ENCODE measurements around the gene OR2V2. TPM values are rescaled to one million over a fixed set of nuclear protein-coding genes. Genes with fewer than 3 reads are reported as not detected.
"Not testable (repeated sequence)": the region's sequence is repeated elsewhere in the genome, so short reads cannot be mapped to it uniquely, and the experiment has no call there.

The OR2V2 gene
- total RNA-seq, 1 experiment from 2014 or later = not detected

DNA sequence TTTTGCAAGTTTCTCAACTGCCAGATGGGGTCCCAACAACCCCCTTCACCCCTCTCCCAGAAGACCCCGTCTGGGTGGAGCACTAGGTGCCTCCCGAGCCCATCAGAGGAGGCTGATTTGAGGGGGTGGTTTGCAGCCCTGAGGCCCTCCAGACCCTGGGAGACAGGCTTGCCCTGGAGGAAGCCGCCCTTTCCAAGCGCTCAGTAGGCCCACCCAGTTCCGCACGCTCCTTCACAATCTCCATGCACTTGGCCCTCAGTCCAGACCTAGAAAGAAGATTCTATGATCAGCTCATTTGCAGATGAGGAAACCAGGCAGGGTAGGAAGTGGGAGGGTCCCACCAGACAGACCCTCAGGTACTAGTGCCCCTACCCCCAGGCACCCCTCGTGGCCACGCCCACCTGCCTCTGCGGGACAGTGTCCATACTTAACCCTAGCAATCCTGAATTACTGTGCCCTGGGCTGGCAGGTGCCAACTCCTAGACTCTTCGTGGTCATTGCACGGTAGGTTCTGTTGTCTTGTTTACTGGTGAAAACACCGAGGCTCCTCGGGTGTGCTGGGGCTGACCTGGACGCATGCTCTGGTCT, 38.7 kb upstream of the OR2V2 start:
- Histone ChIP-seq H3K27me3 (ENCODE audit: control insufficient read depth, insufficient read depth, low read length) (peaks cover 15% of the 10 kb centered on the region), H3K36me3 (replicated peaks; ENCODE audit: control insufficient read depth, insufficient read depth, low read length) (no peaks in the 10 kb centered on the region), H3K4me3 (ENCODE audit: insufficient read depth, low read depth, low read length) (no peak overlapping the region)
- no peak for DNase-seq

DNA sequence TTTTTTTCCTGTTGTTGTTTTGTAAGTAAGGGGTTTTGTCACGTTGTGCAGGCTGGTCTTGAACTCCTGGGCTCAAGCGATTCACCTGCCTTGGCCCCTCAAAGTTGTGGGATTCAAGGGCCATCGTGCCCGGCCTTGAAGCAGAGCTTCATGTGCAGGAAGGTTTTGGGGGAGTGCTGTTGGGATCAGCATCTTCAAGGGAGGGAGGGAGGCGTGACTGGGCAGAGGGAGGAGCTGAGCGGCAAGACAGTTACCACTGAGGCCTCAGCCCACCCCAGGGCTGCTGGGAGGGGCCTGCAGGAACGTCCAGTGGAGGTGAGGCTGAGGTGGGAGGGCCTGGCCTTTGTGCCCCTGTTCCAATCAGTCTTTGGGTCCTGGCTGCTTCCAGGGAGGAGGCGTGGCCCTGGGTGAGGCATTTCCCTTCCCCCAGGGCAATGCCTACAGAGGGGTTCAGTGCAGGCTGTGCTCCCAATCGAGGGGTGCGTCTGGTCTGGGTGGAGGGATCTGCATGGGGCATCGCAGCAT, 37.8 kb upstream of the OR2V2 start:
- Histone ChIP-seq H3K4me3 (ENCODE audit: insufficient read depth, low read depth, low read length) (no peak overlapping the region), H3K27me3 (ENCODE audit: control insufficient read depth, insufficient read depth, low read length) (peaks cover 15% of the 10 kb centered on the region), H3K36me3 (replicated peaks; ENCODE audit: control insufficient read depth, insufficient read depth, low read length) (no peaks in the 10 kb centered on the region)
- peak; percentile 80 for DNase-seq

DNA sequence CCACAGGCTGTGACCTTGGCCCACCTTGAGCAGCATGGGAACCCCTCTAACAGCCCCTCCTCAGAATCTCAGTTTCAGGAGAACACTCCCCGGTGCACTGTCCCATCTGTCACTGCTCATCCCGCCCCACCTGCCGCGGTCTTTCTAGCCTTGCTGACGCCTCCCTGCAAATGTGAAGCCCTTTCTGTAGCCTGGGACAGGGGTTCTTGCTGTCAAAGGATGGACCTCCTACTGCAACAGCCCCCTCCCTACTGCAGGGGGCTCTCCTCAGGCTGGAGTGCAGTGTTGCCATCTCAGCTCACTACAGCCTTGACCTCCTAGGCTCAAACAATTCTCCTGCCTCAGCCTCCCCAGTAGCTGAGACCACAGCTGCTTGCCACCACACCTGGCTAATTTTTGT, 36.4 kb upstream of the OR2V2 start:
- H3K4me3 ChIP-seq (ENCODE audit: insufficient read depth, low read depth, low read length) = no peak overlapping the region

DNA sequence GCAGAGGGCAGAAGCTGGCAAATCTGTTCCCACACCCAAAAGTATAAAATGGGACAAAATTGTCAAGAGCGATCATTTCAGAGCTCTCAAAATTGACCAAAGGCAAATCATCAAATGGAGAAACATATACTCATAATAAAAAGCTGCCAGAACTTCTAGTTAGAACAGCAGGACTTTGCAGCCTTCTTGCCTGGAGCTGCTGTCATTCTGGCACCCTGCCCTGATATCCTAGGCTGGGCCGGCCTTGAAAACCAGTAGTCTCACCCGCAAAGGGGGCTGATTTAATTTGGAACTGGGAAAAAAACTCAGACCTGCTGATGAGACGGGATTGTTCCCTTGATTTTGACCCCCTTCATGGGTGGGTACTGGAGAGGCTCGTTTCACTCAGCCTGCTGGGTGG, 34.9 kb upstream of the OR2V2 start:
- peaks cover 24% of the 10 kb centered on the region for H3K27me3 ChIP-seq (ENCODE audit: control insufficient read depth, insufficient read depth, low read length)
- H3K36me3 ChIP-seq (replicated peaks; ENCODE audit: control insufficient read depth, insufficient read depth, low read length) = no peaks in the 10 kb centered on the region
- H3K4me3 ChIP-seq (ENCODE audit: insufficient read depth, low read depth, low read length) = no peak overlapping the region
- no peak for DNase-seq

More for the DNA sequence above, 36.4 kb upstream of the OR2V2 start:
- Histone ChIP-seq H3K27me3 (ENCODE audit: control insufficient read depth, insufficient read depth, low read length) (peaks cover 21% of the 10 kb centered on the region), H3K36me3 (replicated peaks; ENCODE audit: control insufficient read depth, insufficient read depth, low read length) (no peaks in the 10 kb centered on the region)
- peak; percentile 54 for DNase-seq

DNA sequence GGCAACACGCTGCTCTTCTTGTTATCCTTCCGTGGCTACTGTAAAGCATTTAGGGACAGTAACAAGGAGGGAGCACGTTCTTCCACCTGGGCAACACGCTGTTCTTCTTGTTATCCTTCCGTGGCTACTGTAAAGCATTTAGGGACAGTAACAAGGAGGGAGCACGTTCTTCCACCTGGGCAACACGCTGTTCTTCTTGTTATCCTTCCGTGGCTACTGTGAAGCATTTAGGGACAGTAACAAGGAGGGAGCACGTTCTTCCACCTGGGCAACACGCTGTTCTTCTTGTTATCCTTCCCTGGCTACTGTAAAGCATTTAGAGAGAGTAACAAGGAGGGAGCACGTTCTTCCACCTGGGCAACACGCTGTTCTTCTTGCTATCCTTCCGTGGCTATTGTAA, 33.8 kb upstream of the OR2V2 start:
- H3K4me3 ChIP-seq (ENCODE audit: insufficient read depth, low read depth, low read length); DNase-seq; H3K36me3 ChIP-seq (replicated peaks; ENCODE audit: control insufficient read depth, insufficient read depth, low read length): not testable (repeated sequence)
- peaks cover 24% of the 10 kb centered on the region for H3K27me3 ChIP-seq (ENCODE audit: control insufficient read depth, insufficient read depth, low read length)

DNA sequence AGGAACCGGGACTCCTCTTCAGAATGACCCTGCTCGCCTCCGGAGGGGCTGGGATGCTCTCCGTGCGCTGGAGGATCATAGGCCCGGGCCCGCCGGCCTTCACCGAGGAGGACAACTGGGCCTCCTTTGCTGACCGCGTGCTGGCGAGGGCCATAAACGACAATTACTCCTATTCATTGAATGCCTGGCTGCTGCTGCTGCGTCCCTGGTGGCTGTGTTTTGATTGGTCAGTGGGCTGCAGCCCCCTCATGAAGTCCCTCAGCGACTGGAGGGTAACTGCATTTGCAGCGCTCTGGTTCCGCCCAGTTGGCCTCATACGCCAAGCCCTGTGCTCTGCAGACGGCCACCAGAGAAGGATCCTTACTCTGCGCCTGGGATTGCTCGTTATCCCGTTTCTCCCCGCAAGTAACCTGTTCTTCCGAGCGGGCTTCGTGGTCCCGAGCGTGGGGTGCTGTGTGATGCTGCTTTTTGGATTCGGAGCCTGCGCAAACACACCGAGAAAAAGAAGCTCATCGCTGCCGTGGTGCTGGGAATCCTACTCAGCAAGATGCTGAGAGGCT, 33.0 kb upstream of the OR2V2 start:
- DNase-seq = peak; percentile 65
- Histone ChIP-seq H3K36me3 (replicated peaks; ENCODE audit: control insufficient read depth, insufficient read depth, low read length) (no peaks in the 10 kb centered on the region), H3K4me3 (ENCODE audit: insufficient read depth, low read depth, low read length) (peak overlapping the region; percentile 24; the same call in 1 of the 2 replicates), H3K27me3 (ENCODE audit: control insufficient read depth, insufficient read depth, low read length) (peaks cover 24% of the 10 kb centered on the region)

DNA sequence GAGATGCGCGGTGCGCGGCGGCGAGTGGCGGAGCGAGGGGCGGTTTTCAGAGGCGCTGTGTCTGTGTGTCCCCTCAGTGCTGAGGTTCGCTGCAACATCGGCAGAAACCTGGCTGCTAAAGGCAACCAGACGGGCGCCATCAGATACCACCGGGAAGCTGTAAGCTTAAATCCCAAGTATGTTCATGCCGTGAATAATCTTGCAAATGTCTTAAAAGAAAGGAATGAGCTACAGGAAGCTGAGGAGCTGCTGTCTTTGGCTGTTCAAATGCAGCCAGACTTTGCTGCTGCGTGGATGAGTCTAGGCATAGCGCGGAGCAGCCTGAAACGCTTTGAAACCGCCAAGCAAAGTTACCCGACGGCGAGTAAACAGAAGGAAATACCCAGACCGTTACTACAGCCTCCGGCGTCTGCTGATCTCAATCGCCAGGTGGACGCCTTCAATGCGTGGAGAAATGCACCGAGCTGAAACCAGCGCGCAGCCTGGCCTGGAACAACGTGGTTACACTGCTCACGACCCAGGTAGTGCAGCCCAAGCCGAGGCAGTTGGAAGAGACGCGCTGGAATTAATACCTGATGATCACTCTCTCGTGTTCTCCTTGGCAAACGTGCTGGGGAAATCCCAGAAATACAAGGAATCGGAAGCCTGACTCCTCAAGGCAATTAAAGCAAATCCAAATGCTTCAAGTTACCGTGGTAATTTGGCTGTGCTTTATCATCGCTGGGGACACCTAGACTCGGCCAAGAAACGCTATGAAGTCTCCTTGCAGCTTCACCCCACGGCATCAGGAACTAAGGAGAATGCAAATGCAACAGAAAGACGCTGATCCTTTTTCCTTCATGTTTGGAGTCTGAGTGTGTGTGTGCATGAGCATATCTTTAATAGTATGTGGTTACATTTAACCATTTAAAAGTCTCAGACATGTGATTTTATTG, 32.3 kb upstream of the OR2V2 start:
- H3K36me3 ChIP-seq (replicated peaks; ENCODE audit: control insufficient read depth, insufficient read depth, low read length) = no peaks in the 10 kb centered on the region
- peak overlapping the region; percentile 24; the same call in 1 of the 2 replicates for H3K4me3 ChIP-seq (ENCODE audit: insufficient read depth, low read depth, low read length)
- peak; percentile 74 for DNase-seq
- peaks cover 24% of the 10 kb centered on the region for H3K27me3 ChIP-seq (ENCODE audit: control insufficient read depth, insufficient read depth, low read length)

DNA sequence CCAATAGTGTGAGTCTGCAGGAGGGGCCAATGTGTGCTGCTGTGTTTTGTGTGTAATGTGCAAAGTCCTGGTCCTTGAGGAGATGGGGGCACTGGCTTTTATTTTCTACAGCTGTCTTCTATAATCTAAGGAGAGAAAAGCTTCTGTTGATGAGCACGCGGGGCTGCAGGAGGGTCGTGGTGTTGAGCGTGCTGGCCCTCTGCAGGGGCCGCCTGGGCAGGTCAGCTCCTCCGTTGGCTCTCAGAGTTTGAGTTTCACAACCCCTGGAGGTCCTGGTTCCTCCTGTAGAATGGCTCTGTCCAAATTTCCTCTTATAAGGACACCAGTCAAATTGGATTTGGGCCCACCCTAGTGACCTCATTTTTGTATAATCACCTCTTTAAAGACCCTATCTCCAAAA, 29.0 kb upstream of the OR2V2 start:
- Histone ChIP-seq H3K36me3 (replicated peaks; ENCODE audit: control insufficient read depth, insufficient read depth, low read length) (no peaks in the 10 kb centered on the region), H3K27me3 (ENCODE audit: control insufficient read depth, insufficient read depth, low read length) (peaks cover 24% of the 10 kb centered on the region), H3K4me3 (ENCODE audit: insufficient read depth, low read depth, low read length) (no peak overlapping the region)
- no peak for DNase-seq

DNA sequence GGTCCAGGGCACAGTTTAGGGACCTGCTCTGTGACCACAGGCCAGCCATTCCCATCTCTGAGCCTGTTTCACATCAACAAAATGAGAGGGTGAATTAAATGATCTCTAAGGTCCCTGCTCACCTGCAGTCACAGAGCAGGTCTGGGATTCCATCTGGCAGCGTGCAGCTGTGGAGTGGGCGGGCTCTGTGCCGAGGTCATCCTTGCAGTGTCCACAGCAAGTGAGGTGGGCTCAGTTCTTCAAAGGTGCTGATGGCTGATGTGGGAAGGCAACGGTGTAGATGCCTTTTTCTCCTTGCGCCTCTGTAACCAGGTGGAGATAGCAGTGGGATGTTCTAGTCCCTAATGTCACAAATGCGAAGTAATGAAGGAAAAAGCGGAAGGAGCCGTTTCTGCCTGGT, 28.3 kb upstream of the OR2V2 start:
- Histone ChIP-seq H3K36me3 (replicated peaks; ENCODE audit: control insufficient read depth, insufficient read depth, low read length) (no peaks in the 10 kb centered on the region), H3K27me3 (ENCODE audit: control insufficient read depth, insufficient read depth, low read length) (peaks cover 22% of the 10 kb centered on the region), H3K4me3 (ENCODE audit: insufficient read depth, low read depth, low read length) (no peak overlapping the region)
- DNase-seq = no peak

DNA sequence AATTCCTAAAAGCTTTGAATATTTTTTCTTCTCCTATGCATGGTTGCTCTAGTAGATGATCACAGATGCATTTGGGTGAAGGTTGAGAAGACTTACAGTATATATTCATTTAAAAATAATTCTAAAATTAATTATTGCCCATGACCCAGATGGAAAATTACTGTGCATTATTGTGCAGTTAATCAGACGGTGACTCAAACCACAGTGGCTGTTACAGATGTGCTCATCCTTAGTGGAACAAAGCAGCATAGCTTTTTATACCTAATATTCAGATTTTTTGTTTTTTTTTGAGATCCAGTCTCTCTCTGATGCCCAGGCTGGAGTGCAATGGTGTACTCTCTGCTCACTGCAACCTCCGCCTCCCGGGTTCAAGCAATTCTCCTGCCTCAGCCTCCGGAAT, 27.1 kb upstream of the OR2V2 start:
- DNase-seq = no peak
- Histone ChIP-seq H3K36me3 (replicated peaks; ENCODE audit: control insufficient read depth, insufficient read depth, low read length) (no peaks in the 10 kb centered on the region), H3K27me3 (ENCODE audit: control insufficient read depth, insufficient read depth, low read length) (peaks cover 10% of the 10 kb centered on the region; the same call in 1 of the 2 replicates), H3K4me3 (ENCODE audit: insufficient read depth, low read depth, low read length) (no peak overlapping the region)

DNA sequence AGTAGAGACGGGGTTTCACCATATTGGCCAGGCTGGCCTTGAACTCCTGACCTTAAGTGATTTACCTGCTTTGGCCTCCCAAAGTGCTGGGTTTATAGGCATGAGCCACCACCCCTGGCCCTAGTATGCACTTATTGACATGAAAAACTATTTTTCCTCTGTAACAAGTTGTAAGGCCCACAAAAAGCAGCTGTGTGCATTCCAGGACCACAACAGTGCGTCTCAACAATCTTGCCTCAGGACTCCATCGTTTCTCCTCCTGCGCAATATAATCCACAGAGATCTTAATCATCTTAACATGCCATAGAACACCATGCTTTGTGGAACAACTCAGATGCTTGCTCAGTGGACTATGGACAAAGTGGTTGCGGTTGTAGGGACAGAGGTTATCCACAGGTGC, 26.6 kb upstream of the OR2V2 start:
- Histone ChIP-seq H3K4me3 (ENCODE audit: insufficient read depth, low read depth, low read length) (no peak overlapping the region), H3K36me3 (replicated peaks; ENCODE audit: control insufficient read depth, insufficient read depth, low read length) (no peaks in the 10 kb centered on the region), H3K27me3 (ENCODE audit: control insufficient read depth, insufficient read depth, low read length) (peaks cover 5% of the 10 kb centered on the region; the same call in 1 of the 2 replicates)
- no peak for DNase-seq

DNA sequence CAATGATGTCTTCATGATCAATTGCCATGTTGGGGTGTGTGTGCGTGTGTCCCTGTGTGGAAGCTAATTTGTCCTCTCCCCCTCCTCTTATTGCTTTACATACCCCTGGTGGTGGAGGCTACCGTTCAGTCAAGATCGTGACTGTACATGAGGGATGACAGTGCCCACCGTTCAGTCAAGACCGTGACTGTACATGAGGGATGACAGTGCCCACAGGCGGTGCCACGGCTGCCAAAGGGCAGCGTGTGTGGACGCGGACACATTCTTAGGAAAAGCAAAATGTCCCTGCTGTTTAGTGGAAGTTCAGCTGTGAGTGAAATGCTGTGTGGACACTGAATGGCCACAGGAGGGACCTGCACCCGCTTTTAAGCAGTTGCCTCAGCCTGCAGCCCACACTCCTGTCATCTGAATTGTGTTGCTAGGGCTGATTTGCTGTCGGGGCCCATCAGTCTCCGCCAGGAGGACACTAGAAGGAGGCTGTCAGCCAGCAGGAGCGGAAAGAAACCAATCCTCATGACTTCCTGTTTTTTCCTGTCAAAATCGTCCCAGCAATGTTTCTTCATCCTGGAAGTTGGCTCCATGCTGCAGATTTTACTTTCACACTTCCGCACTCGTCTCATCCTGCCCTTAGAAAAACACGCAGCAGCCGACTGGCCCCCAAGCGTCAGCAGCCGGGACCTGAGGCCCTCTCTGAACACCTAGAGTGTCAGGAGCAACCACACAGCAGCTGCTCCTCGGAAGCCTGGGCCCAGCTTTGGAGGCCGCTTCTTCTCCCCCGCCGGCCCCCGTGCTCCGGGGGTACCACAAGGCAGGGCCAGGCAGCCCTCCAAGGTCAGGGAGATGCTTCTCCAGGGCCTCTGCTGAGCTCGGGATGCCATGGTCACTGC, 25.5 kb upstream of the OR2V2 start:
- Histone ChIP-seq H3K4me3 (ENCODE audit: insufficient read depth, low read depth, low read length) (no peak overlapping the region), H3K27me3 (ENCODE audit: control insufficient read depth, insufficient read depth, low read length) (no peaks in the 10 kb centered on the region; the same call in 1 of the 2 replicates), H3K36me3 (replicated peaks; ENCODE audit: control insufficient read depth, insufficient read depth, low read length) (no peaks in the 10 kb centered on the region)
- DNase-seq = peak; percentile 74

DNA sequence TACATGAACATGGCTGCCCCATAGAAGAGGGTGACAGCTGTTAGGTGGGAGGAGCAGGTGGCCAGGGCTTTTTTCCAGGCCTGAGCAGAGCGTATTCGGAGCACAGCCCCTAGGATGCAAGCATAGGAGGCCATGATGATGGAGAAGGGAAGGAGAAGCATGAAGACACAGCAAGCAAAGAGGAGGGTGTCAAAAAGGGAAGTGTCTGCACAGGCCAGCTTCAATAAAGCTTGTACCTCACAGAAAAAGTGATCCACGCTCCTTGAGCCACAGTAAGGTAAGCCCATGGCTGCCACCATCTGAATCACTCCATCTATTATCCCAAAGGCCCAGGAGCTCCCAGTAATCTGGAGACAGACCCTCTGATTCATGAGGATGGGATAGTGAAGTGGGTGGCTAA, 22.9 kb upstream of the OR2V2 start:
- DNase-seq = no peak
- Histone ChIP-seq H3K27me3 (ENCODE audit: control insufficient read depth, insufficient read depth, low read length) (no peaks in the 10 kb centered on the region), H3K36me3 (replicated peaks; ENCODE audit: control insufficient read depth, insufficient read depth, low read length) (no peaks in the 10 kb centered on the region), H3K4me3 (ENCODE audit: insufficient read depth, low read depth, low read length) (no peak overlapping the region)

DNA sequence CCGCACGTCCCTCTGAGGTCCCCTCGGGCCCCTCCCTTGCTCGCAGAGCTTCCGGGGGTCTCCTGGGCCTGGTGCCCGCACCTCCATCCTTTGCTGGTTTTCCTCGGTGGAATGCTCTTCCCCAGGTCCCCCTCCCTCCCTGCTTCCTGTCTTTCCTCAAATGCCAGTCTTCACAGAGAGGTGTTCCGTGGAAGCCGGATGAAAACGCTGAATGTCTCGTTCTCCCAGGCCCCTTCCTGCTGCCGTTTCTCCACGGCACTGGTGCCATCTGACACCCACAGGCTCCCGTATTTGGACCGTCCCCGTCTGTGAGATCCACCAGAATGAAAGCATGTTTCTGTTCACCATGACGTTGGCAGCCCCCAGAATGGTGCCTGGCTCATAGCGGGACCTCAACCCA, 20.5 kb upstream of the OR2V2 start:
- Histone ChIP-seq H3K36me3 (replicated peaks; ENCODE audit: control insufficient read depth, insufficient read depth, low read length) (no peaks in the 10 kb centered on the region), H3K27me3 (ENCODE audit: control insufficient read depth, insufficient read depth, low read length) (no peaks in the 10 kb centered on the region)

More for the DNA sequence above, 20.5 kb upstream of the OR2V2 start:
- DNase-seq = no peak
- no peak overlapping the region for H3K4me3 ChIP-seq (ENCODE audit: insufficient read depth, low read depth, low read length)
